Adrenal gland (tissue), 5 donors: ENCODE results near the gene PGC.

Source experiments
- CTCF ChIP-seq, 6 experiments: fragments of 450-650 bp in 4 of 6; fragments of 200-600 bp in 2 of 6; sonication (generic) in 1 of 6; IDR thresholded peaks; 1 replicate in 5 of 6; 2 replicates in 1 of 6; pipeline versions ENCODE4 v1.5.1 to v1.8.0; 2016 to 2021; ENCODE audit warnings: antibody characterized with exemption in 6 of 6, mild to moderate bottlenecking in 2 of 6, moderate library complexity in 1 of 6
- POLR2A ChIP-seq, 2 donors: fragments of 450-650 bp; IDR thresholded peaks; one replicate each; pipeline ENCODE4 v1.6.1; 2017; ENCODE audit warnings: antibody characterized with exemption in 2 of 2, mild to moderate bottlenecking in 2 of 2, moderate library complexity in 1 of 2
- donor health status: DM: no; HTN: no; CAD: no.

GRCh38 chr6:41768545-41769308 is 21.5 kb upstream of the PGC start:
- TF ChIP-seq CTCF (IDR thresholded peaks at IDR 0.05): no peak
- no peak for TF ChIP-seq POLR2A (IDR thresholded peaks at IDR 0.05)
